AG04449 (cell line): ENCODE data around the gene GPR32.
"Not testable (repeated sequence)": the region's sequence is repeated elsewhere in the genome, so short reads cannot be mapped to it uniquely, and the experiment has no call there.

Source experiments
- CTCF ChIA-PET: fragments of 350-600 bp; formaldehyde crosslinking; extraction: SDS; loops from one replicate; lab custom pipeline; 2021; ENCODE audit warnings: antibody characterized with exemption; lab: Yijun Ruan, JAX
- POLR2A ChIA-PET: fragments of 400-600, 350-600 bp; formaldehyde crosslinking; extraction: SDS; loops from one replicate; lab custom pipeline; 2020; ENCODE audit warnings: antibody characterized with exemption, inconsistent platforms; lab: Yijun Ruan, JAX
- DNase-seq: peaks from one replicate; pipeline ENCODE4 v3.0.0-alpha.2; 2010; ENCODE audit warnings: low read depth, low spot score
- H3K4me3 ChIP-seq: 2 replicates; pipeline ENCODE4 v1.5.1; 2011; ENCODE audit warnings: low read depth, mild to moderate bottlenecking, control low read depth, low read length
- TF ChIP-seq, protein P1 (sequence below): IDR thresholded peaks from one replicate; pipeline ENCODE4 v1.5.1; 2011; ENCODE audit warnings: mild to moderate bottlenecking, moderate library complexity, low read length, control low read depth, inconsistent platforms; ENCODE audit not compliant: insufficient read depth; ENCODE audit errors: missing control alignments

GPR32 gene

DNA sequence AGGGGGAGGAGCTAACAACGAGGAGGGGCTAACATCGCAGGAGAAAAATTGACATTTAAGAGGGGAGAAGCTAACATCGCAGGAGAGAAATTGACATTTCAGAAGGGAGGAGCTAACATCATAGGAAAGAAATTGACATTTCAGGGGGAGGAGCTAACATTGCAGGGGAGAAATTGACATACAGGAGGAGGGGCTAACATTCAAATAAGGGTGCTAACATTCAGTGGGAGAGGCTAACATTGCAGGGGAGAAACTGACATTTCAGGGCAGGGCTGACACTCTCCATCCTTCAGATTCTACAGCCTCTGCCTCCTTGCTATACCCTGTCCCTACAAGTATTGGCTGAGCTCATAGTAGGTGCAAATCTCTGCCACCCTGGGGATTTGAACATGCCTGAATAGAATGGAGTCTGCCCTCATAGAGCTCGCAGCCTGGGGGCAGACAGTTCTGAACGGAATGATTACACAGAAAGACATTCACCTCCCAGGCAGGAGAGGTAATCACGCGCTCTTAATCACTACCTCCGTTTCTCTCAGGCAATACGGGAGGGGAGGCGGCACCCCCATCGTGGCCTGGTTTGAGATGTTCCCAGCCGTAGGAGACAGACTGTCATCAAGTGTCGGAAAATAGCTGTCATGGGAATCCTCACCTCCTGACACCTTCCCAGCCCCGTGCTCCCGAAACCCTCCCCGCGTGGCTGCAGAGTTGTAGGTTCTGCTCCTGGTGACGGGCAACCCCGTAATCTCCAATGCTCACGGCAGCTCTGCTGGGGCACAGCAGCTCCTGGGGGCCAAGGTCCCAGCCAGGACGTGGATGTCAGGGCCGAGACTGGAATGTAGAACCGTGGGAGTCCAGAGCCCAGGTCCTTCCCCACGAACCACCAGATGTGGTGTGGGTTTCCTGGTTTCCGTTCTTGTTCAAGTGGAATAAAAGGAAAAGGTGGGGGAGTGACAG, 9.5 kb downstream of the GPR32 start:
- no peak overlapping the region for H3K4me3 ChIP-seq
- DNase-seq: no peak
- TF ChIP-seq, protein P1, sequence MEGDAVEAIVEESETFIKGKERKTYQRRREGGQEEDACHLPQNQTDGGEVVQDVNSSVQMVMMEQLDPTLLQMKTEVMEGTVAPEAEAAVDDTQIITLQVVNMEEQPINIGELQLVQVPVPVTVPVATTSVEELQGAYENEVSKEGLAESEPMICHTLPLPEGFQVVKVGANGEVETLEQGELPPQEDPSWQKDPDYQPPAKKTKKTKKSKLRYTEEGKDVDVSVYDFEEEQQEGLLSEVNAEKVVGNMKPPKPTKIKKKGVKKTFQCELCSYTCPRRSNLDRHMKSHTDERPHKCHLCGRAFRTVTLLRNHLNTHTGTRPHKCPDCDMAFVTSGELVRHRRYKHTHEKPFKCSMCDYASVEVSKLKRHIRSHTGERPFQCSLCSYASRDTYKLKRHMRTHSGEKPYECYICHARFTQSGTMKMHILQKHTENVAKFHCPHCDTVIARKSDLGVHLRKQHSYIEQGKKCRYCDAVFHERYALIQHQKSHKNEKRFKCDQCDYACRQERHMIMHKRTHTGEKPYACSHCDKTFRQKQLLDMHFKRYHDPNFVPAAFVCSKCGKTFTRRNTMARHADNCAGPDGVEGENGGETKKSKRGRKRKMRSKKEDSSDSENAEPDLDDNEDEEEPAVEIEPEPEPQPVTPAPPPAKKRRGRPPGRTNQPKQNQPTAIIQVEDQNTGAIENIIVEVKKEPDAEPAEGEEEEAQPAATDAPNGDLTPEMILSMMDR: no peak
- POLR2A ChIA-PET: no interaction called here
- CTCF ChIA-PET: interaction anchor here (1.2 to 9.9 kb wide), 9 partner anchors 14 to 422 kb away, joined by 3 to 148 read pairs (median 7); partner anchors contain the start of gene CLEC11A

DNA sequence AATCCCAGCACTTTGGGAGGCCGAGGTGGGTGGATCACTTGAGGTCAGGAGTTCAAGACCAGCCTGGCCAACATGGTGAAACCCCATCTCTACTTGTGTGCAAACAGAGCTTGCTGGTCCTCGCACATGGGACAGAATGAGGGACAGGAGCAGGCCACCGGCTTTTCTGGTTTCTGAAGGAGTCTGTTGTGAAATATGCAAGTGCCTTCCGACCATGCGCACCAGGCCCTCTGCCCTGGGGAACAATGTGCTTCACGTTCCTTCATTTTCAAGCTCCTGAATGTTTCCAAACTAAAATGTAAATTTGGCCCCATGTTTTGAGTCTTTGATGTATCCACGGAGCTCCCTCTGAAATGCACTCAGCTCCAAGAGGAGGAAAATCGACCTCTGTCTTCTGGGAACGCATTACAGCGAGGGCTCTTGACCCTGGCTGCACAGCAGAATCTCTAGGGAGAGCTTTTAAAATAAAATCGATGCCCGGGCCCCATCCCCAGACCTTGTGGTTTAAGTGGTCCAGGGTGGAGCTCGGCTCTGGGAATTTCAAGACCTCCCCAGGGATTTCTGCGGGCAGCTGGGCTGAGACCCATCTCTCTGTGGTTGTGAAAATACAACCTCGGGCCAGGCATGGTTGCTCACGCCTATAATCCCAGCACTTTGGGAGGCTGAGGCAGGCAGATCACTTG, 10.6 kb downstream of the GPR32 start:
- ChIA-PET CTCF (interaction anchor here (0.8 to 9.9 kb wide), 10 partner anchors 14 to 423 kb away, joined by 3 to 148 read pairs (median 12); no protein-coding TSS in a partner anchor), POLR2A (no interaction called here)
- DNase-seq: no peak
- no peak overlapping the region for H3K4me3 ChIP-seq
- TF ChIP-seq, protein P1: no peak

DNA sequence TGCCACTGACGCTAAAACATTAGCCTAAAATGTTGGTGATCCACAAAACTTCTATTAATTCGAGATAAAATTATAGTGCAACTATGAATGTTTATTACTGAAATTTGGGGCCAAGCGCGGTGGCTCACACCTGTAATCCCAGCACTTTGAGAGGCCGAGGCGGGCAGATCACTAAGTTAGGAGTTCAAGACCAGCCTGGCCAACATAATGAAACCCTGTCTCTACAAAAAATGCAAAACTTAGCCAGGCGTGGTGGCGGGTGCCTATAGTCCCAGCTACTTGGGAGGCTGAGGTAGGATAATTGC, 13.5 kb downstream of the GPR32 start:
- ChIA-PET POLR2A (interaction anchor here (0.8 to 1.1 kb wide), 2 partner anchors 114 to 273 kb away, joined by 4 to 5 read pairs; partner anchors contain the start of gene JOSD2), CTCF (interaction anchor here (0.7 to 9.9 kb wide), 27 partner anchors 11 to 453 kb away, joined by 3 to 148 read pairs (median 4); partner anchors contain the start of gene CLEC11A)

DNA sequence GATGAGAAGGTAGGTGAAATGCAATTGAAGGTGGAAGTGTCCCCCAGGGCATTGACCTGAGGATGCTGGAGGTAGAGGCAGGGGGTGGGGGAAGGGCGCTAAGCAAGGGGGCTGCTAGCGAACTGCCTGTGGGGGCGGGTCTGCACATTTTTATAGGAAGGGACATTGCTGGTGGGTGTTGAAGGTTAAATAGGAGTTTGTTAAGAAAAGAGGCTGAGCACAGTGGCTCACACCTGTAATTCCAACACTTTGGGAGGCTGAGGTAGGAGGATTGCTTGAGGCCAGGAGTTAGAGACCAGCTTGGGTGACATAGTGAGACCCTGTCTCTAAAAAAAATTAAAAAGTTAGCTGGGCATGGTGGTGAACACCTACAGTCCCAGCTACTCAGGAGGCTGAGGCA, 14.4 kb downstream of the GPR32 start:
- ChIA-PET POLR2A (no interaction called here), CTCF (interaction anchor here (0.8 to 9.9 kb wide), 10 partner anchors 10 to 427 kb away, joined by 3 to 148 read pairs (median 16); no protein-coding TSS in a partner anchor)
- TF ChIP-seq, protein P1: no peak
- H3K4me3 ChIP-seq: no peak overlapping the region
- no peak for DNase-seq

More for the DNA sequence above, 13.5 kb downstream of the GPR32 start:
- DNase-seq, H3K4me3 ChIP-seq: not testable (repeated sequence)

DNA sequence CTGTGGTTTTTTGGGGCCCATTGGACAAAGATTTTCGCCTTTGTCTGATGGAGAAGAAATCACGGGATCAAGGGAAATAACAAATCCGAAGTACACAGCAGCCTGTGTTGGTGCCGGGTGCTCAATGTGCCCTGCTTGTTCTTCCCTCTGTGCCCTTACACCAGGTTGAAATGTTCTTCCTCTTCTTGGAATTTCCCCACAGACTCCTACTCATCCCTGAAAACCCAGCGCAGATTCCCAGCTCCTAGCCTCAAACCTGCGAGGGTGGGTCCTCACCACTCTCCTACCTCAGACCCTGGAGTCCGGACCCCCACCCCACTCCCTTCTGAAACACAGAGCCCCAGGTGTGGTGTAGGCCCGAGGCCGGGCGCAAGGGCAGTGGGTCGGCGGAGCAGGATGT, 15.1 kb downstream of the GPR32 start:
- TF ChIP-seq, protein P1: no peak
- DNase-seq: no peak
- ChIA-PET CTCF (interaction anchor here (0.8 to 9.9 kb wide), 7 partner anchors 10 to 428 kb away, joined by 3 to 148 read pairs (median 23); no protein-coding TSS in a partner anchor), POLR2A (no interaction called here)
- no peak overlapping the region for H3K4me3 ChIP-seq

DNA sequence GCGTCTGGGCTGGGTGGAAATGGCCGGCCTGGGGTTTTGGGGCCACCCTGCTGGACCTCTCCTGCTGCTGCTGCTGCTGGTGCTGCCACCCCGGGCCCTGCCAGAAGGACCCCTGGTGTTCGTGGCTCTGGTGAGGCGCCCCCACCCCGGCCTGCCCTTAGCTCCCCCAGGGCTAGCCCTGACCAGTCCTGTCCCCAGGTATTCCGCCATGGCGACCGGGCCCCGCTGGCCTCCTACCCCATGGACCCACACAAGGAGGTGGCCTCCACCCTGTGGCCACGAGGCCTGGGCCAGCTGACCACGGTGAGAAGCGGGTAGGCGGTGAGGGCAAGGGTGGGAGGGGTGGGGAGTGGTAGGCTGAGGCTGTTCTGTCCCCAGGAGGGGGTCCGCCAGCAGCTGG, 20.1 kb downstream of the GPR32 start, which contains the start of gene ACP4:
ACP4 (plus strand) TSS at position 20 of the 400 bp plus-strand sequence; CDS start at position 20, 0 bp downstream.
- DNase-seq: no peak
- TF ChIP-seq, protein P1: no peak
- no peak within 1 kb of the TSS for H3K4me3 ChIP-seq
- ChIA-PET CTCF (interaction anchor here (1.0 kb wide), 1 partner anchor 132 kb away, joined by 5 read pairs; no protein-coding TSS in a partner anchor), POLR2A (interaction anchor here (0.8 kb wide), 1 partner anchor 14 kb away, joined by 4 read pairs; no protein-coding TSS in a partner anchor)
